Measurements from ENCODE around the gene JPH3.

GRCh38 chr16:87722590-87723225, 120.4 kb downstream of the JPH3 start:
- TF ChIP-seq, protein P1, sequence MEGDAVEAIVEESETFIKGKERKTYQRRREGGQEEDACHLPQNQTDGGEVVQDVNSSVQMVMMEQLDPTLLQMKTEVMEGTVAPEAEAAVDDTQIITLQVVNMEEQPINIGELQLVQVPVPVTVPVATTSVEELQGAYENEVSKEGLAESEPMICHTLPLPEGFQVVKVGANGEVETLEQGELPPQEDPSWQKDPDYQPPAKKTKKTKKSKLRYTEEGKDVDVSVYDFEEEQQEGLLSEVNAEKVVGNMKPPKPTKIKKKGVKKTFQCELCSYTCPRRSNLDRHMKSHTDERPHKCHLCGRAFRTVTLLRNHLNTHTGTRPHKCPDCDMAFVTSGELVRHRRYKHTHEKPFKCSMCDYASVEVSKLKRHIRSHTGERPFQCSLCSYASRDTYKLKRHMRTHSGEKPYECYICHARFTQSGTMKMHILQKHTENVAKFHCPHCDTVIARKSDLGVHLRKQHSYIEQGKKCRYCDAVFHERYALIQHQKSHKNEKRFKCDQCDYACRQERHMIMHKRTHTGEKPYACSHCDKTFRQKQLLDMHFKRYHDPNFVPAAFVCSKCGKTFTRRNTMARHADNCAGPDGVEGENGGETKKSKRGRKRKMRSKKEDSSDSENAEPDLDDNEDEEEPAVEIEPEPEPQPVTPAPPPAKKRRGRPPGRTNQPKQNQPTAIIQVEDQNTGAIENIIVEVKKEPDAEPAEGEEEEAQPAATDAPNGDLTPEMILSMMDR (IDR thresholded peaks at IDR 0.05 in 8 of 11, conservative IDR thresholded peaks at IDR 0.05 in 3 of 11): no peak
- TF ChIP-seq POLR2A (IDR thresholded peaks at IDR 0.05): no peak
